PC-9 (cell line): ENCODE results near the gene METTL13. TPM values are rescaled to one million over a fixed set of nuclear protein-coding genes. Genes with fewer than 3 reads are reported as not detected.

ENCODE experiments used
- BruUV-seq: library from RNA; stranded (reverse); fragments of 400-500 nt; replicated peaks from 2 replicates; lab custom pipeline; 2021; lab: Mats Ljungman, UMichigan
- CTCF ChIA-PET: fragments of 300-600 bp; sonication (Branson Sonifier 250); formaldehyde crosslinking; loops from one replicate; lab custom pipeline; 2022; ENCODE audit warnings: antibody characterized with exemption; lab: Charles Lee
- POLR2A ChIA-PET: fragments of 300-600 bp; sonication (Branson Sonifier 250); formaldehyde crosslinking; loops from one replicate; lab custom pipeline; 2022; ENCODE audit warnings: antibody characterized with exemption; ENCODE audit not compliant: unreplicated experiment; lab: Charles Lee
- DNase-seq, 2 experiments: peaks; one replicate each; pipeline versions ENCODE4 v3.0.0 to v3.0.0-alpha.2; 2015 to 2022; ENCODE audit warnings: mixed read lengths in 1 of 2
- H2AFZ ChIP-seq: fragments of 200-600 bp; sonication (generic); 2 replicates; pipeline ENCODE4 v1.8.1; 2017; ENCODE audit warnings: antibody characterized with exemption
- H3F3A ChIP-seq: fragments of 200-600 bp; sonication (generic); 2 replicates; pipeline ENCODE4 v1.8.1; 2017; ENCODE audit warnings: antibody characterized with exemption, mild to moderate bottlenecking, low read depth; ENCODE audit not compliant: insufficient read depth
- H3K27ac ChIP-seq: fragments of 200-600 bp; sonication (generic); 2 replicates; pipeline ENCODE4 v1.6.1; 2016; ENCODE audit warnings: mixed run types
- H3K27me3 ChIP-seq: fragments of 200-600 bp; sonication (generic); 2 replicates; pipeline ENCODE4 v1.6.1; 2016; ENCODE audit warnings: low read depth, mixed run types; ENCODE audit not compliant: insufficient read depth
- H3K36me3 ChIP-seq: fragments of 200-600 bp; sonication (generic); 2 replicates; pipeline ENCODE4 v1.6.1; 2016; ENCODE audit warnings: low read depth, mixed run types
- H3K4me1 ChIP-seq: fragments of 200-600 bp; sonication (generic); replicated peaks from 2 replicates; pipeline ENCODE4 v1.6.1; 2016; ENCODE audit warnings: mixed run types; ENCODE audit not compliant: insufficient read depth
- H3K4me2 ChIP-seq: fragments of 200-600 bp; sonication (generic); 2 replicates; pipeline ENCODE4 v1.6.1; 2017; ENCODE audit warnings: mixed run types
- H3K4me3 ChIP-seq: fragments of 200-600 bp; sonication (generic); 2 replicates; pipeline ENCODE4 v1.6.1; 2016; ENCODE audit warnings: mixed run types
- H3K79me2 ChIP-seq: fragments of 200-600 bp; sonication (generic); 2 replicates; pipeline ENCODE4 v1.6.1; 2017; ENCODE audit warnings: low read depth, mixed run types
- H3K9me2 ChIP-seq: fragments of 200-600 bp; sonication (generic); 2 replicates; pipeline ENCODE4 v1.8.1; 2017; ENCODE audit warnings: mild to moderate bottlenecking; ENCODE audit not compliant: insufficient read depth
- H3K9me3 ChIP-seq: fragments of 200-600 bp; sonication (generic); 2 replicates; pipeline ENCODE4 v1.8.1; 2016; ENCODE audit warnings: low read depth; ENCODE audit not compliant: insufficient read depth
- H4K20me1 ChIP-seq: fragments of 200-600 bp; sonication (generic); 2 replicates; pipeline ENCODE4 v1.8.1; 2017; ENCODE audit not compliant: insufficient read depth
- EZH2 ChIP-seq: fragments of 200-600 bp; sonication (generic); IDR thresholded peaks from 2 replicates; pipeline ENCODE4 v1.8.0; 2017; ENCODE audit warnings: antibody characterized with exemption, low read depth
- intact Hi-C: fragments of 100-400 bp; cut with micrococcal nuclease; formaldehyde crosslinking; loops from one replicate; pipeline ENCODE4 v1.10.0; 2022; ENCODE audit not compliant: unreplicated experiment
- total RNA-seq: library from RNA; stranded (reverse); gene quantifications from 2 replicates; pipeline ENCODE4 v1.2.3, GENCODE V29; 2021
- TF ChIP-seq, protein P1 (sequence below): fragments of 200-600 bp; sonication (generic); conservative IDR thresholded peaks from 2 replicates; pipeline ENCODE4 v1.6.1; 2017; ENCODE audit warnings: mixed run types, antibody characterized with exemption, mild to moderate bottlenecking, moderate library complexity

METTL13 gene
- total RNA-seq, 1 experiment from 2014 or later: 32.2 TPM

GRCh38 chr1:171811672-171812071 is 30.2 kb downstream of the METTL13 start:
- no peaks in the 10 kb centered on the region; the same call in 1 of the 2 replicates for H3K4me1 ChIP-seq
- ChIA-PET POLR2A (no interaction called here), CTCF (no interaction called here)
- H3K36me3 ChIP-seq: no peaks in the 10 kb centered on the region
- no peak overlapping the region for H3K4me3 ChIP-seq
- H3K9me3 ChIP-seq: no peaks in the 10 kb centered on the region
- no peak for DNase-seq
- H3K79me2 ChIP-seq: no peaks in the 10 kb centered on the region
- H3F3A ChIP-seq: no peaks in the 10 kb centered on the region
- no peak overlapping the region for H2AFZ ChIP-seq
- H3K27me3 ChIP-seq: no peaks in the 10 kb centered on the region
- H4K20me1 ChIP-seq: no peaks in the 10 kb centered on the region
- TF ChIP-seq EZH2: no peak
- TF ChIP-seq, protein P1, sequence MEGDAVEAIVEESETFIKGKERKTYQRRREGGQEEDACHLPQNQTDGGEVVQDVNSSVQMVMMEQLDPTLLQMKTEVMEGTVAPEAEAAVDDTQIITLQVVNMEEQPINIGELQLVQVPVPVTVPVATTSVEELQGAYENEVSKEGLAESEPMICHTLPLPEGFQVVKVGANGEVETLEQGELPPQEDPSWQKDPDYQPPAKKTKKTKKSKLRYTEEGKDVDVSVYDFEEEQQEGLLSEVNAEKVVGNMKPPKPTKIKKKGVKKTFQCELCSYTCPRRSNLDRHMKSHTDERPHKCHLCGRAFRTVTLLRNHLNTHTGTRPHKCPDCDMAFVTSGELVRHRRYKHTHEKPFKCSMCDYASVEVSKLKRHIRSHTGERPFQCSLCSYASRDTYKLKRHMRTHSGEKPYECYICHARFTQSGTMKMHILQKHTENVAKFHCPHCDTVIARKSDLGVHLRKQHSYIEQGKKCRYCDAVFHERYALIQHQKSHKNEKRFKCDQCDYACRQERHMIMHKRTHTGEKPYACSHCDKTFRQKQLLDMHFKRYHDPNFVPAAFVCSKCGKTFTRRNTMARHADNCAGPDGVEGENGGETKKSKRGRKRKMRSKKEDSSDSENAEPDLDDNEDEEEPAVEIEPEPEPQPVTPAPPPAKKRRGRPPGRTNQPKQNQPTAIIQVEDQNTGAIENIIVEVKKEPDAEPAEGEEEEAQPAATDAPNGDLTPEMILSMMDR: no peak
- no TSS peak for BruUV-seq
- H3K9me2 ChIP-seq: no peaks in the 10 kb centered on the region
- no peak overlapping the region for H3K27ac ChIP-seq
- intact Hi-C loops: no loop called here
- H3K4me2 ChIP-seq: no peak overlapping the region

DNA sequence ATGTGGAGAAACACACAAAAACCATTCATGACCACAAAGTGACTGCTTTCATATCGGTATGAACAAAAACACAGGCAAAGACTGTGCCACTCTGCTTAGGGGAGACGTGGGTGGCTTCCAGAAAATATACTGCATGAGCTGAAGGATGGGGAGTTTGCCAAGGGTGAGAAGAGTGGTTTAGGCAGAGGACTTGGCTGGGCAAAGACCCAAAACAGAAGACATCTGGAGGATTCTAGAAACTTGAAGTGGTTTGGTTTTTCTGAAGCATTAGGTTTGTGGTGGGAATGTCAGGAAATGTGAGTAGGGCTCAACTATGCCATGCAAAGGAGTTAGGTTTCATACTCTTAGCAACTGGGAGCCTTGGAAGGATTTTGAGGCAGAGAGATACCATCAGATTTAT is 33.2 kb downstream of the METTL13 start:
- ChIA-PET CTCF (no interaction called here), POLR2A (no interaction called here)
- Histone ChIP-seq H3K9me3 (no peaks in the 10 kb centered on the region), H3F3A (0 out of 2 replicates have a peak, but pooled peaks cover 10% of the 10 kb centered on the region), H3K4me3 (no peak overlapping the region), H2AFZ (no peak overlapping the region), H3K36me3 (no peaks in the 10 kb centered on the region), H3K27me3 (no peaks in the 10 kb centered on the region), H4K20me1 (no peaks in the 10 kb centered on the region), H3K4me2 (no peak overlapping the region), H3K4me1 (peaks cover 16% of the 10 kb centered on the region), H3K79me2 (no peaks in the 10 kb centered on the region), H3K27ac (no peak overlapping the region), H3K9me2 (no peaks in the 10 kb centered on the region)
- DNase-seq: no peak
- TF ChIP-seq, protein P1: no peak
- TF ChIP-seq EZH2: no peak
- intact Hi-C loops: no loop called here
- BruUV-seq: no TSS peak

GRCh38 chr1:171816300-171816901 is 34.9 kb downstream of the METTL13 start:
- H3F3A ChIP-seq: 0 out of 2 replicates have a peak, but pooled peaks cover 10% of the 10 kb centered on the region
- H3K9me2 ChIP-seq: no peaks in the 10 kb centered on the region
- CTCF ChIA-PET: interaction anchor here (0.6 kb wide), 1 partner anchor 15 kb away, joined by 3 read pairs; no protein-coding TSS in a partner anchor
- intact Hi-C loops: no loop called here
- DNase-seq: no peak
- no TSS peak for BruUV-seq
- no peaks in the 10 kb centered on the region for H4K20me1 ChIP-seq
- H2AFZ ChIP-seq: no peak overlapping the region
- no peaks in the 10 kb centered on the region for H3K27me3 ChIP-seq
- TF ChIP-seq EZH2: no peak
- TF ChIP-seq, protein P1: no peak
- H3K4me2 ChIP-seq: no peak overlapping the region
- H3K27ac ChIP-seq: no peak overlapping the region
- no peaks in the 10 kb centered on the region for H3K9me3 ChIP-seq
- POLR2A ChIA-PET: interaction anchor here (0.6 kb wide), 1 partner anchor 31 kb away, joined by 7 read pairs; no protein-coding TSS in a partner anchor
- no peak overlapping the region for H3K4me3 ChIP-seq
- no peaks in the 10 kb centered on the region for H3K36me3 ChIP-seq
- no peaks in the 10 kb centered on the region for H3K79me2 ChIP-seq
- peaks cover 16% of the 10 kb centered on the region for H3K4me1 ChIP-seq
